Peyer's patch (tissue), 4 donors: ENCODE data around the gene ARHGAP24.

Experiments used
- CTCF ChIP-seq, 6 experiments: fragments of 450-650 bp in 4 of 6; fragments of 200-600 bp in 2 of 6; sonication (generic) in 1 of 6; IDR thresholded peaks; one replicate each; pipeline ENCODE4 v1.5.1; 2017 to 2019; ENCODE audit warnings: antibody characterized with exemption in 6 of 6, mild to moderate bottlenecking in 3 of 6, moderate library complexity in 1 of 6
- POLR2A ChIP-seq, 2 donors: fragments of 450-650 bp; IDR thresholded peaks; one replicate each; pipeline ENCODE4 v1.5.1; 2017; ENCODE audit warnings: antibody characterized with exemption in 2 of 2, mild to moderate bottlenecking in 2 of 2, moderate library complexity in 2 of 2

GRCh38 chr4:85861064-85861765, 386.3 kb downstream of the ARHGAP24 start:
- TF ChIP-seq CTCF (IDR thresholded peaks at IDR 0.05) = no peak
- no peak for TF ChIP-seq POLR2A (IDR thresholded peaks at IDR 0.05)
